ENCODE measurements around the gene PRKAR1B. TPM values are rescaled to one million over a fixed set of nuclear protein-coding genes. Genes with fewer than 3 reads are reported as not detected.

Gene PRKAR1B
- polyA plus RNA-seq, 1 of the 3 experiments (the other 2 are of a cell fraction), result 63.7 TPM

GRCh38 chr7:767941-768731 lies 41.1 kb upstream of the PRKAR1B start (continued):
- TF ChIP-seq MAX (IDR thresholded peaks at IDR 0.05; ENCODE audit: low read depth) (peak; percentile 100), POLR2AphosphoS5 (IDR thresholded peaks at IDR 0.05; ENCODE audit: low read depth, low read length) (peak; percentile 82), PBX3 (IDR thresholded peaks at IDR 0.05) (peak; percentile 35; the same call in 1 of the 2 replicates), FOXJ3 (CRISPR knock-in tag; IDR thresholded peaks at IDR 0.05) (0 out of 2 replicates have a peak, but pooled peaks have one; percentile 47), EZH2phosphoT487 (IDR thresholded peaks at IDR 0.05; ENCODE audit: borderline replicate concordance, low read depth) (no peak), ELF1 (IDR thresholded peaks at IDR 0.05) (peak; percentile 97), RFX5 (IDR thresholded peaks at IDR 0.05; ENCODE audit: low read length) (no peak), USF1 (IDR thresholded peaks at IDR 0.05; ENCODE audit: borderline replicate concordance, low read depth) (peak; percentile 93), JUND (IDR thresholded peaks at IDR 0.05) (no peak; the same call in 1 of the 2 replicates), YY1 (IDR thresholded peaks at IDR 0.05; ENCODE audit: low read depth) (0 out of 2 replicates have a peak, but pooled peaks have one; percentile 36), FOXM1 (IDR thresholded peaks at IDR 0.05; ENCODE audit: low read depth) (no peak), RAD21 (IDR thresholded peaks at IDR 0.05; ENCODE audit: low read length) (no peak)

- Histone ChIP-seq H3K79me2 (ENCODE audit: insufficient read depth) (0 out of 2 replicates have a peak, but pooled peaks cover 8% of the 10 kb centered on the region), H3K36me3 (replicated peaks in 1 of 2; ENCODE audit: control insufficient read depth in 1 of 2, insufficient read depth in 2 of 2, low read length in 1 of 2) (peaks cover 42 to 43% of the 10 kb centered on the region in 2 experiments), H3K9me3 (no peaks in the 10 kb centered on the region), H3K27ac (ENCODE audit: low read depth in 2 of 2, low read length in 1 of 2) (peak overlapping the region; percentile 90 to 98), H2AFZ (ENCODE audit: low read depth) (no peak overlapping the region), H3K9me2 (no peaks in the 10 kb centered on the region), H4K20me1 (ENCODE audit: insufficient read depth) (no peaks in the 10 kb centered on the region), H3K27me3 (ENCODE audit: insufficient read depth) (no peaks in the 10 kb centered on the region), H3K9ac (peak overlapping the region; percentile 62), H3F3A (replicated peaks; ENCODE audit: insufficient read depth) (peaks cover 41% of the 10 kb centered on the region), H3K4me2 (peak overlapping the region; percentile 90), H3K4me1 (ENCODE audit: control insufficient read depth in 1 of 2, insufficient read depth in 2 of 2, low read depth in 1 of 2, low read length in 1 of 2) (peaks cover 21 to 45% of the 10 kb centered on the region in 2 experiments), H3K4me3 (ENCODE audit: low read depth in 2 of 2, low read length in 1 of 2) (peak overlapping the region; percentile 52 to 57)
- CTCF ChIA-PET, result interaction anchor here (0.9 to 5.8 kb wide), 11 partner anchors 12 to 445 kb away, joined by 3 to 42 read pairs (median 5); partner anchors contain the start of gene PRKAR1B
- TF ChIP-seq TAF1 (IDR thresholded peaks at IDR 0.05; ENCODE audit: borderline replicate concordance, low read depth, low read length), result peak; percentile 52; the same call in 1 of the 2 replicates
- peak; percentile 90; the same call in 1 of the 2 replicates for TF ChIP-seq USF1 (IDR thresholded peaks at IDR 0.05; ENCODE audit: borderline replicate concordance, low read depth)
- TF ChIP-seq ELF1 (IDR thresholded peaks at IDR 0.05), result peak; percentile 67; the same call in 1 of the 2 replicates
- TF ChIP-seq MXI1 (IDR thresholded peaks at IDR 0.05; ENCODE audit: low read depth, low read length), result peak; percentile 96
- TF ChIP-seq FOXJ3 (CRISPR knock-in tag; IDR thresholded peaks at IDR 0.05), result 0 out of 2 replicates have a peak, but pooled peaks have one; percentile 20
- peak; percentile 64; the same call in 1 of the 2 replicates for TF ChIP-seq SIN3A (IDR thresholded peaks at IDR 0.05; ENCODE audit: borderline replicate concordance, low read depth, low read length)
- peak; percentile 98; the same call in 1 of the 2 replicates for TF ChIP-seq MAX (IDR thresholded peaks at IDR 0.05; ENCODE audit: low read depth)
- TF ChIP-seq RXRA (IDR thresholded peaks at IDR 0.05; ENCODE audit: borderline replicate concordance, low read depth), result no peak
- peak; percentile 66 for TF ChIP-seq GABPA (IDR thresholded peaks at IDR 0.05; ENCODE audit: low read depth)
- peak; percentile 95 for TF ChIP-seq USF2 (IDR thresholded peaks at IDR 0.05; ENCODE audit: borderline replicate concordance, low read depth, low read length)
- TF ChIP-seq MEF2A (IDR thresholded peaks at IDR 0.05; ENCODE audit: borderline replicate concordance, low read depth), result no peak
- TF ChIP-seq RAD21 (IDR thresholded peaks at IDR 0.05; ENCODE audit: low read length), result no peak
- TF ChIP-seq EZH2phosphoT487 (IDR thresholded peaks at IDR 0.05; ENCODE audit: borderline replicate concordance, low read depth), result no peak
- TF ChIP-seq RCOR1 (IDR thresholded peaks at IDR 0.05; ENCODE audit: low read length), result 0 out of 2 replicates have a peak, but pooled peaks have one; percentile 25
- peak; percentile 72; the same call in 1 of the 2 replicates for TF ChIP-seq POLR2AphosphoS5 (IDR thresholded peaks at IDR 0.05; ENCODE audit: low read depth, low read length)
- peak; percentile 94 for DNase-seq
- POLR2A ChIA-PET, result interaction anchor here (0.6 to 2.6 kb wide), 21 partner anchors 11 to 575 kb away, joined by 3 to 25 read pairs (median 4); partner anchors contain the start of genes FAM20C, GET4 and PRKAR1B
- WGBS (ENCODE audit: low lambda C conversion rate), result 26% methylated on average over 17 of the region's 21 CpGs
Observed at GRCh38 chr7:767580-767940, 40.5 kb upstream of the PRKAR1B start.
